GM18498 (cell line): ENCODE measurements around the gene CYP27B1.
A peak's percentile ranks its signal among the peaks of the same experiment; 100 is the strongest.
"Not testable (repeated sequence)": the region's sequence is repeated elsewhere in the genome, so short reads cannot be mapped to it uniquely, and the experiment has no call there.

Experiments
- ATAC-seq: cut with Tn5 transposase; IDR thresholded peaks from one replicate; pipeline ENCODE4 v1.9.1; 2021; ENCODE audit warnings: mild to moderate bottlenecking, moderate library complexity; ENCODE audit not compliant: unreplicated experiment

The CYP27B1 gene

GRCh38 chr12:57793920-57794319 is 27.0 kb upstream of the CYP27B1 start:
- ATAC-seq: no peak

GRCh38 chr12:57783861-57784260 is 17.0 kb upstream of the CYP27B1 start:
- ATAC-seq: no peak

GRCh38 chr12:57783466-57783801 is 16.6 kb upstream of the CYP27B1 start:
- no peak for ATAC-seq

- peak; percentile 85 for ATAC-seq
These were observed 16.0 kb upstream of the CYP27B1 start, which contains the start of gene TSFM for GRCh38 chr12:57782608-57783465. TSS of gene TSFM (plus strand) at chr12:57782787. CDS start at chr12:57782802, 15 bp downstream.

DNA sequence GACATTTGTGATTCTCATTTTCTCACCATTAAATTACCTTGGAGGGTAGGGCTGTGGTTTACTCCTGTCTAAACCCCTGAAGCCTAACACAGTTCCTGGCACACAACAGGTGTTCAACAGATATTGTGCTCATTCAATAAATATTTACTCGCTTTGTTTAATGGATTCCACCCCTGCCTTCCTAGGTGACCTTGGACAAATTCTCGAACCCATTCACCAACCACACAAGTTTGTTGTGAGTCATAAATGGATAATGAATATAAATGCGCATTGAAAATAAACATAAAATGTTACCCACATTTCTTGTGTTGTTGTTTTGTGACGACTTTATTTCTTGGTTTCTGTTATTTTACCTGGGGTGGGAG is 15.3 kb upstream of the CYP27B1 start:
- ATAC-seq: peak; percentile 5

DNA sequence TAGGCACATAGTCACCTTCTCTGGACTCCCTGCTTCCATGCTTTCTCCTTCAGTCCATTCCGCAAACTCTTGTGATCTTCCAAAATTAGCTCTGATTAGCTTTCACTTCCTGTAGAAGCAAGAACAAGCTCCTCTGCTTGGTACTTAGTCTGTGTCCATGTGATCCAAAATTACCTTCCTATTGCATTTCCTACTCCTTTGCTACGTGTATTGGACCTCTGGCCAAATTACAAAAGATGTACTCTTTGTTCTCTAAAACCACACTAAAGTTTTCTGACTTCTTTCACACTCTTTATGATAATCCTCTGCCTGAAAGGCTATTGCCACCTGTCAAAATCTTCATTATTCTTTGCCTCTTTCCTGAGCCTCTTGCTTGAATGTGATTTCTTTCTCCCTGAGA is 14.9 kb upstream of the CYP27B1 start:
- no peak for ATAC-seq

- no peak for ATAC-seq
These were observed 14.4 kb upstream of the CYP27B1 start for GRCh38 chr12:57781244-57781643.

DNA sequence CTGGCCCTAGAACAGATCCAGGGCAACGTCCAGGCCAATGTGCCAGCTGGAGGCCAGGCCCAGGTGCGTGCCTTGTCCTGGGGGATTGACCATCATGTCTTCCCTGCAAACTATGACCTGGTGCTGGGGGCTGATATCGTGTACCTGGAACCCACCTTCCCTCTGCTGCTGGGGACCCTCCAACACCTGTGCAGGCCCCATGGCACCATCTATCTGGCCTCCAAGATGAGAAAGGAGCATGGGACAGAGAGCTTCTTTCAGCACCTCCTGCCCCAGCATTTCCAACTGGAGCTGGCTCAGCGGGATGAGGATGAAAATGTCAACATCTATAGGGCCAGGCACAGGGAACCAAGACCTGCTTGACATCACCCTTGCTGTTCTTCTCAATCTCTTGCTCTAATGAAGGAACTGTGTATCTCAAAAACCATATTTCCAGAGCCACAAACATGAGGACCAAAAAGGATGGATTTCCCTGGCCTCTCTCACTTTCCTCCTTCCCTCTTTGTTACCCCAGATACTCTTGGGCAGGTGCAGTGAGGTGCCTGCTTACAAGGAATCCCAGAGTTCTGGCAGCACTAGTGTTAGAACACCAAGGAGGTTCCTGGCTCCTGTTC is 13.5 kb upstream of the CYP27B1 start:
- no peak for ATAC-seq

GRCh38 chr12:57779736-57780135 is 12.9 kb upstream of the CYP27B1 start:
- no peak for ATAC-seq

DNA sequence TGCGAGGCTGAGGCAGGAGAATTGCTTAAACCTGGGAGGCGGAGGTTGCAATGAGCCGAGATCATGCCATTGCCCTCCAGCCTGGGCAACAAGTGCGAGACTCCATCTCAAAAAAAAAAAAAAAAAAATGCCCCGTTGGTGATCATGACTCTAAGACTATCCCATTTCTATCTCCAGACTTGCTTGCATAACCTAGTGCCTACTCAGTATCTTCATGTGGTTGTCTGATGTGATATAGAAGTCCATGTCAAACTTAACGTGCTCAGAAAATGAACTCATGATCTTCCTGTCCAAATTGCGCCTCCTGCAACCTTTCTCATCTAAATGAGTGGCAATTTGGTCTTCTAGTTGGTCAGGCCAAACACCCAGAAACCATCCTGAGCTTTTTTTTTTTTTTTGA is 11.0 kb upstream of the CYP27B1 start:
- no peak for ATAC-seq

DNA sequence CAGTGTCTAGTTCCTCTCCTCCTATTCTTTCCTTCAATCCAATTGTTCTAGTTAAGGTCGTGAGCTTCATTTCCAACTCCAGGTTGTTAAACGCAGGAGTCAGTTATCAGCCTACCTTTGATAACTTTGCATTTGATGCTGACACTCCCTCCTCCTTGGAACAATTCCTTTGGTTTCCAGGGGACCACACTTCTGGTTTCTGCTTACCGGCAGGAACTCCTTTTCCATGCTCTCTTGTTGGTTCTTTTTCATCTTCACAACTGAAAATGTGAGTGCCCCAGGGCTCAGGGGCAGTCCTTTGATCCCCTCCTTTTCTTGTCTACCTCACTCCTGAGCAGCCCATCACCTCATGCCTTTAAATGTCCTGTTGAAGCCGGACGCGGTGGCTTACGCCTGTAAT is 10.5 kb upstream of the CYP27B1 start:
- ATAC-seq: no peak

GRCh38 chr12:57776247-57776587 is 9.3 kb upstream of the CYP27B1 start:
- no peak for ATAC-seq

- no peak for ATAC-seq
These were observed 8.8 kb upstream of the CYP27B1 start for GRCh38 chr12:57775563-57776246.

GRCh38 chr12:57775044-57775443 is 8.2 kb upstream of the CYP27B1 start:
- no peak for ATAC-seq

- not testable (repeated sequence) for ATAC-seq
These were observed 7.8 kb upstream of the CYP27B1 start for GRCh38 chr12:57774634-57775033.

GRCh38 chr12:57772429-57773322 is 5.8 kb upstream of the CYP27B1 start, which contains the start of gene EEF1AKMT3:
TSS of gene EEF1AKMT3 (plus strand) at chr12:57772614. CDS start at chr12:57772725, 111 bp downstream.
- peak; percentile 21 for ATAC-seq

GRCh38 chr12:57771873-57772428 is 5.1 kb upstream of the CYP27B1 start, which contains the start of gene METTL1:
TSS of gene METTL1 (minus strand) at chr12:57772105. CDS start at chr12:57772083, 22 bp downstream.
- peak; percentile 82 for ATAC-seq

GRCh38 chr12:57771236-57771872 is 4.5 kb upstream of the CYP27B1 start:
- ATAC-seq: peak; percentile 67

- no peak for ATAC-seq
These were observed 3.9 kb upstream of the CYP27B1 start for GRCh38 chr12:57770734-57771133.

DNA sequence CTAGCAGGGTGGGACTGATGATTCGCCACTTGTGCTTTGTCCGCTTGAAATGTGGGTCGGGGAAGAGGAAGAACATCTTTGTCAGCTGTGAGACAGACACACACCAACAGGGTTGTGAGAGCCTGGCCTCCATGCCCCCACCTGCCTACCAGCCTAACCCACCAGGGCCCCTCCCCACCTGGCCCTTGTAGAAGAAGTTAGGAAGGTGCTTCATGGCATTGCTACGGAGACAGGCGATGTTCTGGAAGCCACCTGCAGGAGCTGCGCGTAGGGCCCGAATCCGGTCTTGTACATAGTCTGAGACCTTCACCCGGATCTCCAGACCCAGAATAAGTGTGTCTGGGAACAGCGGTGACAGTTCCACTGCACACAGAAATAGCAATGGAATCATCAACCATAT is 2.7 kb upstream of the CYP27B1 start:
- ATAC-seq: no peak
